ENCODE measurements around the gene GRK1. TPM values are rescaled to one million over a fixed set of nuclear protein-coding genes. Genes with fewer than 3 reads are reported as not detected.

Gene GRK1
- total and polyA plus RNA-seq, 2 experiments from 2014 or later = 0.17 TPM; not detected in 1

- no peak overlapping the region for H3K27ac ChIP-seq
- no peaks in the 10 kb centered on the region for H3K79me2 ChIP-seq
- no peak overlapping the region for H2AFZ ChIP-seq
- H3K27me3 ChIP-seq = no peaks in the 10 kb centered on the region
- H3K4me2 ChIP-seq = no peak overlapping the region
- H3K36me3 ChIP-seq (replicated peaks; ENCODE audit: insufficient read depth, low read depth) = no peaks in the 10 kb centered on the region
- DNase-seq (ENCODE audit: low spot score) = no peak
- H4K20me1 ChIP-seq (ENCODE audit: insufficient read depth, poor library complexity, severe bottlenecking) = no peaks in the 10 kb centered on the region
- 86% methylated on average over 23 of the region's 25 CpGs for WGBS (ENCODE audit: low lambda C conversion rate, missing lambda C conversion rate)
- no peaks in the 10 kb centered on the region for H3K9me2 ChIP-seq (replicated peaks; ENCODE audit: insufficient read depth)
- H3K9me3 ChIP-seq (ENCODE audit: low read depth) = no peaks in the 10 kb centered on the region
- peaks cover 7% of the 10 kb centered on the region for H3K4me1 ChIP-seq (ENCODE audit: insufficient read depth)
- H3K4me3 ChIP-seq = no peak overlapping the region
- TF ChIP-seq EZH2phosphoT487 (IDR thresholded peaks at IDR 0.05; ENCODE audit: low read depth, severe bottlenecking, unreplicated experiment) = no peak
- no peak for TF ChIP-seq EZH2 (IDR thresholded peaks at IDR 0.05; ENCODE audit: borderline replicate concordance)
- TF ChIP-seq, protein P1, sequence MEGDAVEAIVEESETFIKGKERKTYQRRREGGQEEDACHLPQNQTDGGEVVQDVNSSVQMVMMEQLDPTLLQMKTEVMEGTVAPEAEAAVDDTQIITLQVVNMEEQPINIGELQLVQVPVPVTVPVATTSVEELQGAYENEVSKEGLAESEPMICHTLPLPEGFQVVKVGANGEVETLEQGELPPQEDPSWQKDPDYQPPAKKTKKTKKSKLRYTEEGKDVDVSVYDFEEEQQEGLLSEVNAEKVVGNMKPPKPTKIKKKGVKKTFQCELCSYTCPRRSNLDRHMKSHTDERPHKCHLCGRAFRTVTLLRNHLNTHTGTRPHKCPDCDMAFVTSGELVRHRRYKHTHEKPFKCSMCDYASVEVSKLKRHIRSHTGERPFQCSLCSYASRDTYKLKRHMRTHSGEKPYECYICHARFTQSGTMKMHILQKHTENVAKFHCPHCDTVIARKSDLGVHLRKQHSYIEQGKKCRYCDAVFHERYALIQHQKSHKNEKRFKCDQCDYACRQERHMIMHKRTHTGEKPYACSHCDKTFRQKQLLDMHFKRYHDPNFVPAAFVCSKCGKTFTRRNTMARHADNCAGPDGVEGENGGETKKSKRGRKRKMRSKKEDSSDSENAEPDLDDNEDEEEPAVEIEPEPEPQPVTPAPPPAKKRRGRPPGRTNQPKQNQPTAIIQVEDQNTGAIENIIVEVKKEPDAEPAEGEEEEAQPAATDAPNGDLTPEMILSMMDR (IDR thresholded peaks at IDR 0.05; ENCODE audit: poor library complexity) = no peak
Observed at GRCh38 chr13:113747291-113747833, 80.3 kb downstream of the GRK1 start.

DNA sequence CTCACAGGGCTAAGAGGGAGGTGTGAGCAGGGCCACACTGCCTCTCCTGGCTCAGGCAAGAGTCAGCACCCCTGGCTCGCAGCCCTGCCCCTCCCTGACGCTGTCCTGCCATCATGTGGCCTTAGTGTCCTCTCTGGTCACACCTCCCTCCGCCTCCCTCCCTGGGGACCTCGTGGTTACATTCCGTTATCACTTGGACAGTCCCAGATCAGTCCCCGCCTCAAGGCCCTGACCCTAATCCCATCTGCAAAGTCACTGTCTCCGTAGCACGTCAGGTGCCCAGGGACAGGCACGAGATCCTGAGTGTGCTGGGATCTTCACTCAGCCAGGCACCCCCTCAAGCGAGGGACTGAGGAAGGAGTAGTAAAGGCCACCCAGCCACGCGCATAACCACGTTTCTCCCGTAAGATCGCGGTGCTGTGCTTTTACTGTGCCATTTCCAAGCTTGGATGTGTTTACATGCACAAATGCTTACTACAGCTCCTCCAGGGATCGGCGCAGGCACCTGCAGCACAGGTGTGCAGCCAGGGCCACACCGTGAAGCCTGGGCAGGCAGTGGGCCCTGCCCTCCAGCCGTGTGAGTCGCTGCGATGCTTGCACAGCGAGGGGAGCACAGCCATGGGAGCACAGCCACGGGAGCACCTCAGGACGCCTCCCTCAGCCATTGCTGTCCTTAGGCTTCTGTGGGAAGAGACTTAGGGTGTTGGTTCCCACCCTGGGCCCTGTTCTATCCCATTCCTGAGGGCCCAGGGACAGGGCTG lies 81.3 kb downstream of the GRK1 start:
- no peaks in the 10 kb centered on the region for H3K79me2 ChIP-seq
- H3K27ac ChIP-seq = no peak overlapping the region
- TF ChIP-seq EZH2phosphoT487 (IDR thresholded peaks at IDR 0.05; ENCODE audit: low read depth, severe bottlenecking, unreplicated experiment) (no peak), EZH2 (IDR thresholded peaks at IDR 0.05; ENCODE audit: borderline replicate concordance) (no peak)
- TF ChIP-seq, protein P1 (IDR thresholded peaks at IDR 0.05; ENCODE audit: poor library complexity) = no peak
- no peak overlapping the region for H3K4me3 ChIP-seq
- H3K4me2 ChIP-seq = no peak overlapping the region
- H3K4me1 ChIP-seq (ENCODE audit: insufficient read depth) = peaks cover 2% of the 10 kb centered on the region
- no peaks in the 10 kb centered on the region for H4K20me1 ChIP-seq (ENCODE audit: insufficient read depth, poor library complexity, severe bottlenecking)
- no peaks in the 10 kb centered on the region for H3K9me3 ChIP-seq (ENCODE audit: low read depth)
- 84% methylated on average over 25 of the region's 25 CpGs for WGBS (ENCODE audit: low lambda C conversion rate, missing lambda C conversion rate)
- no peak overlapping the region for H2AFZ ChIP-seq
- no peaks in the 10 kb centered on the region for H3K36me3 ChIP-seq (replicated peaks; ENCODE audit: insufficient read depth, low read depth)
- DNase-seq (ENCODE audit: low spot score) = no peak
- no peaks in the 10 kb centered on the region for H3K27me3 ChIP-seq
- no peaks in the 10 kb centered on the region for H3K9me2 ChIP-seq (replicated peaks; ENCODE audit: insufficient read depth)

DNA sequence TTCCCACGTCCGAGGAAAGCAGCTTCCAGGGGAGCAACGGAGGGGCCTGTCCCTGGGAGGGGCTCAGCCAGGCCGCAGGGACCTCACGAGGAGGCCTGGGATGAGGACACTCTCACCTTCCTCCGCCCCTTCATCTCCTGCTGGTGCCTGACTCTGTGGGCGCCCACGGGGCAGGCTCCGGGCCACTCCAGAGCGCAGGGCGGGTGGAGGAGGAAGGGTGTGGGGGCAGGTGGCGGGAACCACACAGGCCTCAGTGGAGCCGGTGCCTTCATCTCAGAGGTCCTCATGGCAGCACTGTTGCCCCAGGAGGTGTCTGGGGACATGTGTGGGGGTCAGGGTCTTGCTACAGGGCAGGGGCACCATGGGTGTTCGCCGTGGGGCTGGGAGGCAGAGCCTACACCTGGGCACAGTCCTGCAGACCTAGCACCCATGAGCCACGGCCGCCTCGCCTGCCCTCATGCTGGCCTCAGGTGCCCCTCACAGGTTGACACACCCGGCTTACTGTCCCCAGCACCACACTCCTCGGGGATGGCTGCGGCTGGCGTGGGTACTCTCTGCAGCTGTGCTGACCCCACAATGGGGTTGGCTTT lies 81.9 kb downstream of the GRK1 start:
- peaks cover 2% of the 10 kb centered on the region for H3K4me1 ChIP-seq (ENCODE audit: insufficient read depth)
- no peak overlapping the region for H3K4me2 ChIP-seq
- no peaks in the 10 kb centered on the region for H3K9me2 ChIP-seq (replicated peaks; ENCODE audit: insufficient read depth)
- H3K27ac ChIP-seq = no peak overlapping the region
- H3K79me2 ChIP-seq = no peaks in the 10 kb centered on the region
- WGBS (ENCODE audit: low lambda C conversion rate, missing lambda C conversion rate) = 88% methylated on average over 14 of the region's 22 CpGs
- H2AFZ ChIP-seq = no peak overlapping the region
- no peak overlapping the region for H3K4me3 ChIP-seq
- DNase-seq (ENCODE audit: low spot score) = no peak
- H3K27me3 ChIP-seq = no peaks in the 10 kb centered on the region
- H4K20me1 ChIP-seq (ENCODE audit: insufficient read depth, poor library complexity, severe bottlenecking) = no peaks in the 10 kb centered on the region
- TF ChIP-seq EZH2 (IDR thresholded peaks at IDR 0.05; ENCODE audit: borderline replicate concordance) (no peak), EZH2phosphoT487 (IDR thresholded peaks at IDR 0.05; ENCODE audit: low read depth, severe bottlenecking, unreplicated experiment) (no peak)
- TF ChIP-seq, protein P1 (IDR thresholded peaks at IDR 0.05; ENCODE audit: poor library complexity) = no peak
- H3K36me3 ChIP-seq (replicated peaks; ENCODE audit: insufficient read depth, low read depth) = no peaks in the 10 kb centered on the region
- H3K9me3 ChIP-seq (ENCODE audit: low read depth) = no peaks in the 10 kb centered on the region

Measured in hepatocyte (in vitro differentiated cells).